HCEC 1CT (cell line): ENCODE data around the gene TMEM69.
"Not testable (repeated sequence)": the region's sequence is repeated elsewhere in the genome, so short reads cannot be mapped to it uniquely, and the experiment has no call there.

ENCODE experiments used
- DNase-seq: peaks from one replicate; pipeline ENCODE4 v3.0.0-alpha.2; 2017

Gene TMEM69

GRCh38 chr1:45687754-45688740, at the start of gene TMEM69:
Gene TMEM69 (plus strand): TSS chr1:45688181. CDS start chr1:45691069, 2,888 bp downstream.
- peak; percentile 85 for DNase-seq

GRCh38 chr1:45640293-45640692, 47.7 kb upstream of the TMEM69 start:
- peak; percentile 28 for DNase-seq

- DNase-seq = no peak
Measured at GRCh38 chr1:45643321-45643720, 44.7 kb upstream of the TMEM69 start.

- DNase-seq = no peak
Measured at GRCh38 chr1:45643978-45644377, 44.0 kb upstream of the TMEM69 start.

- DNase-seq = no peak
Measured at GRCh38 chr1:45644661-45645060, 43.3 kb upstream of the TMEM69 start.

- no peak for DNase-seq
Measured at GRCh38 chr1:45647248-45648021, 40.5 kb upstream of the TMEM69 start.

GRCh38 chr1:45654540-45655280, 33.3 kb upstream of the TMEM69 start:
- DNase-seq = peak; percentile 68

GRCh38 chr1:45656573-45657226, 31.3 kb upstream of the TMEM69 start:
- no peak for DNase-seq

- DNase-seq = no peak
Measured at GRCh38 chr1:45658171-45658570, 29.8 kb upstream of the TMEM69 start.

- DNase-seq = no peak
Measured at GRCh38 chr1:45659222-45659621, 28.8 kb upstream of the TMEM69 start.

- DNase-seq = no peak
Measured at GRCh38 chr1:45660336-45660735, 27.6 kb upstream of the TMEM69 start.

GRCh38 chr1:45666836-45667235, 21.1 kb upstream of the TMEM69 start:
- DNase-seq = no peak

GRCh38 chr1:45667321-45668111, 20.5 kb upstream of the TMEM69 start:
- no peak for DNase-seq

- no peak for DNase-seq
Measured at GRCh38 chr1:45668526-45668925, 19.5 kb upstream of the TMEM69 start.

- DNase-seq = peak; percentile 47
Measured at GRCh38 chr1:45669379-45669778, 18.6 kb upstream of the TMEM69 start.

- DNase-seq = peak; percentile 54
Measured at GRCh38 chr1:45669859-45670655, 17.9 kb upstream of the TMEM69 start.

- no peak for DNase-seq
Measured at GRCh38 chr1:45673956-45674355, 14.0 kb upstream of the TMEM69 start.

- DNase-seq = no peak
Measured at GRCh38 chr1:45674478-45674877, 13.5 kb upstream of the TMEM69 start.

GRCh38 chr1:45676553-45676952, 11.4 kb upstream of the TMEM69 start:
- DNase-seq = not testable (repeated sequence)

- DNase-seq = no peak
Measured at GRCh38 chr1:45677751-45678245, 10.2 kb upstream of the TMEM69 start.

GRCh38 chr1:45678489-45678888, 9.5 kb upstream of the TMEM69 start:
- no peak for DNase-seq
